Panc1 (cell line): ENCODE data around the gene PCSK5.

Source experiments
- CTCF ChIP-seq: fragments of 450-650 bp; IDR thresholded peaks from 2 replicates; pipeline ENCODE4 v1.5.1; 2017; ENCODE audit warnings: mild to moderate bottlenecking
- POLR2AphosphoS5 ChIP-seq: IDR thresholded peaks from 2 replicates; pipeline ENCODE4 v1.6.1; 2012; ENCODE audit warnings: mild to moderate bottlenecking, low read depth, low read length, moderate library complexity
- TF ChIP-seq, protein P1 (sequence below), 2 experiments: IDR thresholded peaks; 2 replicates each; pipeline ENCODE4 v1.6.1; 2011 to 2012; ENCODE audit warnings: low read depth in 2 of 2, control low read depth in 1 of 2, low read length in 1 of 2, mild to moderate bottlenecking in 1 of 2, moderate library complexity in 1 of 2; ENCODE audit not compliant: insufficient read depth in 1 of 2

DNA sequence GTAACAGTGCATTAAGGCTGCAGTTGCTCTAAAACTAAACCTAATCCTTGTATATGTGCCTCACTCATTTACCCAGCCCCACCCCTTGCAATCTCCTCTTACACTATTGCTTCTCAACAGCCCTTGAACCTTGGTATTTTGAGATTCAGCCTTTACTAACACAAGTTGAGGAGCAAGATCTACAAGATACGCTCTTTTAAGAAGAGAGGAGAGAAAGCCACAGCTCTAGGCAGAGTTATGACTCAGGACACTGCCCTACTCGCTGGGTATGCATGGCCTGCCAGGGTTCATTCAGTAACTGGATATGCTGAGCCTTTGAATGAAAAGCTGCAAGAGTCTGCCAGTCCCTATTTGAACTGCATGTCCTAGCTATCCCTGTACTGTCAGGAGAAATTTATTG lies 219.5 kb downstream of the PCSK5 start:
- TF ChIP-seq POLR2AphosphoS5 (no peak), CTCF (no peak)
- TF ChIP-seq, protein P1, sequence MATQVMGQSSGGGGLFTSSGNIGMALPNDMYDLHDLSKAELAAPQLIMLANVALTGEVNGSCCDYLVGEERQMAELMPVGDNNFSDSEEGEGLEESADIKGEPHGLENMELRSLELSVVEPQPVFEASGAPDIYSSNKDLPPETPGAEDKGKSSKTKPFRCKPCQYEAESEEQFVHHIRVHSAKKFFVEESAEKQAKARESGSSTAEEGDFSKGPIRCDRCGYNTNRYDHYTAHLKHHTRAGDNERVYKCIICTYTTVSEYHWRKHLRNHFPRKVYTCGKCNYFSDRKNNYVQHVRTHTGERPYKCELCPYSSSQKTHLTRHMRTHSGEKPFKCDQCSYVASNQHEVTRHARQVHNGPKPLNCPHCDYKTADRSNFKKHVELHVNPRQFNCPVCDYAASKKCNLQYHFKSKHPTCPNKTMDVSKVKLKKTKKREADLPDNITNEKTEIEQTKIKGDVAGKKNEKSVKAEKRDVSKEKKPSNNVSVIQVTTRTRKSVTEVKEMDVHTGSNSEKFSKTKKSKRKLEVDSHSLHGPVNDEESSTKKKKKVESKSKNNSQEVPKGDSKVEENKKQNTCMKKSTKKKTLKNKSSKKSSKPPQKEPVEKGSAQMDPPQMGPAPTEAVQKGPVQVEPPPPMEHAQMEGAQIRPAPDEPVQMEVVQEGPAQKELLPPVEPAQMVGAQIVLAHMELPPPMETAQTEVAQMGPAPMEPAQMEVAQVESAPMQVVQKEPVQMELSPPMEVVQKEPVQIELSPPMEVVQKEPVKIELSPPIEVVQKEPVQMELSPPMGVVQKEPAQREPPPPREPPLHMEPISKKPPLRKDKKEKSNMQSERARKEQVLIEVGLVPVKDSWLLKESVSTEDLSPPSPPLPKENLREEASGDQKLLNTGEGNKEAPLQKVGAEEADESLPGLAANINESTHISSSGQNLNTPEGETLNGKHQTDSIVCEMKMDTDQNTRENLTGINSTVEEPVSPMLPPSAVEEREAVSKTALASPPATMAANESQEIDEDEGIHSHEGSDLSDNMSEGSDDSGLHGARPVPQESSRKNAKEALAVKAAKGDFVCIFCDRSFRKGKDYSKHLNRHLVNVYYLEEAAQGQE (IDR thresholded peaks at IDR 0.05; ENCODE audit: insufficient read depth in 1 of 2, low read depth in 2 of 2, low read length in 1 of 2): no peak
